IPS-15b (cell line): ENCODE results near the gene FBP1.

Experiments used
- H3K27me3 ChIP-seq: one replicate; pipeline ENCODE4 v1.6.1; 2013; ENCODE audit warnings: low read length; ENCODE audit not compliant: control insufficient read depth, insufficient read depth
- H3K36me3 ChIP-seq: one replicate; pipeline ENCODE4 v1.6.1; 2013; ENCODE audit warnings: low read length; ENCODE audit not compliant: control insufficient read depth, insufficient read depth
- H3K4me1 ChIP-seq: one replicate; pipeline ENCODE4 v1.6.1; 2013; ENCODE audit warnings: mild to moderate bottlenecking, low read length; ENCODE audit not compliant: control insufficient read depth, insufficient read depth
- H3K4me3 ChIP-seq: one replicate; pipeline ENCODE4 v1.5.1; 2013; ENCODE audit warnings: low read depth, low read length
- H3K9ac ChIP-seq: one replicate; pipeline ENCODE4 v1.6.1; 2013; ENCODE audit warnings: low read depth, mild to moderate bottlenecking, low read length
- H3K9me3 ChIP-seq: one replicate; pipeline ENCODE4 v1.6.1; 2013; ENCODE audit warnings: mild to moderate bottlenecking, low read length; ENCODE audit not compliant: control insufficient read depth, insufficient read depth

Gene FBP1

GRCh38 chr9:94630833-94631232 lies 8.5 kb downstream of the FBP1 start:
- Histone ChIP-seq H3K4me3 (no peak overlapping the region), H3K4me1 (peaks cover 11% of the 10 kb centered on the region), H3K9ac (no peak overlapping the region), H3K36me3 (no peaks in the 10 kb centered on the region), H3K9me3 (no peaks in the 10 kb centered on the region), H3K27me3 (peaks cover 10% of the 10 kb centered on the region)

GRCh38 chr9:94630281-94630680 lies 9.0 kb downstream of the FBP1 start:
- Histone ChIP-seq H3K9me3 (no peaks in the 10 kb centered on the region), H3K9ac (no peak overlapping the region), H3K4me1 (peaks cover 11% of the 10 kb centered on the region), H3K4me3 (no peak overlapping the region), H3K27me3 (peaks cover 4% of the 10 kb centered on the region), H3K36me3 (no peaks in the 10 kb centered on the region)

GRCh38 chr9:94627287-94627686 lies 12.0 kb downstream of the FBP1 start:
- Histone ChIP-seq H3K36me3 (no peaks in the 10 kb centered on the region), H3K9me3 (no peaks in the 10 kb centered on the region), H3K4me3 (no peak overlapping the region), H3K4me1 (peaks cover 11% of the 10 kb centered on the region), H3K27me3 (no peaks in the 10 kb centered on the region), H3K9ac (no peak overlapping the region)

GRCh38 chr9:94625835-94626234 lies 13.5 kb downstream of the FBP1 start:
- Histone ChIP-seq H3K4me3 (no peak overlapping the region), H3K9me3 (no peaks in the 10 kb centered on the region), H3K27me3 (no peaks in the 10 kb centered on the region), H3K9ac (no peak overlapping the region), H3K4me1 (peaks cover under 1% of the 10 kb centered on the region), H3K36me3 (no peaks in the 10 kb centered on the region)

GRCh38 chr9:94624629-94625028 lies 14.7 kb downstream of the FBP1 start:
- Histone ChIP-seq H3K9ac (no peak overlapping the region), H3K4me1 (no peaks in the 10 kb centered on the region), H3K4me3 (no peak overlapping the region), H3K9me3 (no peaks in the 10 kb centered on the region), H3K27me3 (no peaks in the 10 kb centered on the region), H3K36me3 (no peaks in the 10 kb centered on the region)

GRCh38 chr9:94623253-94623652 lies 16.1 kb downstream of the FBP1 start:
- Histone ChIP-seq H3K27me3 (no peaks in the 10 kb centered on the region), H3K9me3 (no peaks in the 10 kb centered on the region), H3K4me3 (no peak overlapping the region), H3K9ac (no peak overlapping the region), H3K4me1 (no peaks in the 10 kb centered on the region), H3K36me3 (no peaks in the 10 kb centered on the region)

- no peak overlapping the region for H3K4me3 ChIP-seq
- no peaks in the 10 kb centered on the region for H3K27me3 ChIP-seq
Observed at GRCh38 chr9:94622087-94622800, 17.1 kb downstream of the FBP1 start.

GRCh38 chr9:94619026-94619425 lies 20.3 kb downstream of the FBP1 start:
- Histone ChIP-seq H3K4me1 (no peaks in the 10 kb centered on the region), H3K4me3 (no peak overlapping the region), H3K36me3 (no peaks in the 10 kb centered on the region), H3K9me3 (no peaks in the 10 kb centered on the region), H3K9ac (no peak overlapping the region), H3K27me3 (no peaks in the 10 kb centered on the region)

More at GRCh38 chr9:94622087-94622800, 17.1 kb downstream of the FBP1 start:
- Histone ChIP-seq H3K4me1 (no peaks in the 10 kb centered on the region), H3K36me3 (no peaks in the 10 kb centered on the region), H3K9me3 (no peaks in the 10 kb centered on the region), H3K9ac (peak overlapping the region; percentile 12)

GRCh38 chr9:94613003-94613402 lies 26.3 kb downstream of the FBP1 start:
- no peak overlapping the region for H3K4me3 ChIP-seq
- H3K4me1 ChIP-seq: no peaks in the 10 kb centered on the region
- no peaks in the 10 kb centered on the region for H3K9me3 ChIP-seq
- no peaks in the 10 kb centered on the region for H3K36me3 ChIP-seq
- no peaks in the 10 kb centered on the region for H3K27me3 ChIP-seq
- H3K9ac ChIP-seq: no peak overlapping the region

- Histone ChIP-seq H3K9me3 (no peaks in the 10 kb centered on the region), H3K4me1 (no peaks in the 10 kb centered on the region), H3K4me3 (no peak overlapping the region), H3K36me3 (no peaks in the 10 kb centered on the region), H3K27me3 (peaks cover 2% of the 10 kb centered on the region), H3K9ac (no peak overlapping the region)
Observed at GRCh38 chr9:94612071-94612470, 27.2 kb downstream of the FBP1 start.

- Histone ChIP-seq H3K9me3 (no peaks in the 10 kb centered on the region), H3K36me3 (no peaks in the 10 kb centered on the region), H3K4me1 (no peaks in the 10 kb centered on the region), H3K27me3 (peaks cover 3% of the 10 kb centered on the region), H3K9ac (no peak overlapping the region), H3K4me3 (no peak overlapping the region)
Observed at GRCh38 chr9:94611638-94612068, 27.7 kb downstream of the FBP1 start.

GRCh38 chr9:94610181-94610606 lies 29.1 kb downstream of the FBP1 start:
- no peak overlapping the region for H3K4me3 ChIP-seq
- no peak overlapping the region for H3K9ac ChIP-seq
- no peaks in the 10 kb centered on the region for H3K36me3 ChIP-seq
- no peaks in the 10 kb centered on the region for H3K9me3 ChIP-seq
- H3K4me1 ChIP-seq: no peaks in the 10 kb centered on the region
- H3K27me3 ChIP-seq: peaks cover 3% of the 10 kb centered on the region
